Stimulated activated CD8-positive, alpha-beta memory T cell treated with anti-CD3 and anti-CD28 coated beads, Interleukin-12 subunit alpha, Interleukin-12 subunit beta, amount 100 ng/mL, for 4 hours (primary cell): Measurements from ENCODE around the gene VWA8.
A peak's percentile ranks its signal among the peaks of the same experiment; 100 is the strongest.

Source experiments
- DNase-seq: peaks from one replicate; pipeline ENCODE4 v3.0.0-alpha.2; 2020; ENCODE audit warnings: low read depth

VWA8 gene

GRCh38 chr13:41960637-41961465 is at the start of gene VWA8:
TSS of gene VWA8 (minus strand) at chr13:41961109. CDS start at chr13:41961015, 94 bp downstream.
- peak; percentile 78 for DNase-seq

GRCh38 chr13:42009057-42009456 is 48.1 kb upstream of the VWA8 start:
- DNase-seq, result no peak

GRCh38 chr13:42007844-42008243 is 46.9 kb upstream of the VWA8 start:
- no peak for DNase-seq

GRCh38 chr13:42002066-42002465 is 41.2 kb upstream of the VWA8 start:
- no peak for DNase-seq

GRCh38 chr13:42001580-42001979 is 40.7 kb upstream of the VWA8 start:
- no peak for DNase-seq

- no peak for DNase-seq
Observed at GRCh38 chr13:42000846-42001245, 39.9 kb upstream of the VWA8 start.

GRCh38 chr13:41997396-41997795 is 36.5 kb upstream of the VWA8 start:
- no peak for DNase-seq

GRCh38 chr13:41995946-41996345 is 35.0 kb upstream of the VWA8 start:
- no peak for DNase-seq

- DNase-seq, result no peak
Observed at GRCh38 chr13:41995336-41995735, 34.4 kb upstream of the VWA8 start.

GRCh38 chr13:41994696-41995095 is 33.8 kb upstream of the VWA8 start:
- no peak for DNase-seq

GRCh38 chr13:41991936-41992335 is 31.0 kb upstream of the VWA8 start:
- DNase-seq, result no peak

- DNase-seq, result no peak
Observed at GRCh38 chr13:41988244-41988643, 27.3 kb upstream of the VWA8 start.

GRCh38 chr13:41985788-41986508 is 25.0 kb upstream of the VWA8 start:
- no peak for DNase-seq

GRCh38 chr13:41981951-41982715 is 21.2 kb upstream of the VWA8 start:
- DNase-seq, result no peak

GRCh38 chr13:41978007-41978406 is 17.1 kb upstream of the VWA8 start:
- no peak for DNase-seq

GRCh38 chr13:41976476-41976875 is 15.6 kb upstream of the VWA8 start:
- no peak for DNase-seq

- DNase-seq, result no peak
Observed at GRCh38 chr13:41974262-41974900, 13.5 kb upstream of the VWA8 start.

- no peak for DNase-seq
Observed at GRCh38 chr13:41973247-41973741, 12.4 kb upstream of the VWA8 start.

- no peak for DNase-seq
Observed at GRCh38 chr13:41971848-41972247, 10.9 kb upstream of the VWA8 start.

GRCh38 chr13:41970918-41971317 is 10.0 kb upstream of the VWA8 start:
- DNase-seq, result no peak

- DNase-seq, result no peak
Observed at GRCh38 chr13:41970022-41970421, 9.1 kb upstream of the VWA8 start.

- DNase-seq, result no peak
Observed at GRCh38 chr13:41969072-41969471, 8.2 kb upstream of the VWA8 start.
